Activated T-cell treated with anti-CD3 and anti-CD28 coated beads, Interleukin-2, amount 50 U/mL, for 1 hour (primary cell): ENCODE data around the gene RNF20.
"Not testable (repeated sequence)": the region's sequence is repeated elsewhere in the genome, so short reads cannot be mapped to it uniquely, and the experiment has no call there.

ENCODE experiments used
- DNase-seq: peaks from one replicate; pipeline ENCODE4 v3.0.0-alpha.2; 2020

RNF20 gene

GRCh38 chr9:101536351-101536750 lies 2.7 kb downstream of the RNF20 start:
- DNase-seq, result no peak

DNA sequence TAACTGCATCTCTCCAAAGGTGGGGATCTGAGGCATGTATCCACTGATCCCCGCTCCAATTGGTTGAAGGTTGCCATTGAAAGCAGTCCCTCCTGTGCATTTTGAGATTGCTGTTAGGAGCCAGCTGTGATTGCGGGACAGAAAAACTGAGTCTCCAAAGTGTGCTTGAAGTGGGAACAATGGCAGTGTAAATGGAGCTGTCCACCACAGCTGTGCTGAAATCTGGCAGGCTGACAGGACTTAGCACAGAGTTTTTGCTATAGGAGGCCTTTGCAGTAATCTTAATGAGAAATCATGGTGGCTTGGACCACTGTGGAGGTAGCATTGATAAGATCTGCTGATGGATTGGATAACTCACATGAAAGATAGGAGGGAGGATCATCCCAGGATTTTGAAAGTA lies 3.3 kb downstream of the RNF20 start:
- no peak for DNase-seq

- DNase-seq, result no peak
Observed at GRCh38 chr9:101540069-101540468, 6.4 kb downstream of the RNF20 start.

GRCh38 chr9:101543098-101543735 lies 9.6 kb downstream of the RNF20 start:
- DNase-seq, result no peak

DNA sequence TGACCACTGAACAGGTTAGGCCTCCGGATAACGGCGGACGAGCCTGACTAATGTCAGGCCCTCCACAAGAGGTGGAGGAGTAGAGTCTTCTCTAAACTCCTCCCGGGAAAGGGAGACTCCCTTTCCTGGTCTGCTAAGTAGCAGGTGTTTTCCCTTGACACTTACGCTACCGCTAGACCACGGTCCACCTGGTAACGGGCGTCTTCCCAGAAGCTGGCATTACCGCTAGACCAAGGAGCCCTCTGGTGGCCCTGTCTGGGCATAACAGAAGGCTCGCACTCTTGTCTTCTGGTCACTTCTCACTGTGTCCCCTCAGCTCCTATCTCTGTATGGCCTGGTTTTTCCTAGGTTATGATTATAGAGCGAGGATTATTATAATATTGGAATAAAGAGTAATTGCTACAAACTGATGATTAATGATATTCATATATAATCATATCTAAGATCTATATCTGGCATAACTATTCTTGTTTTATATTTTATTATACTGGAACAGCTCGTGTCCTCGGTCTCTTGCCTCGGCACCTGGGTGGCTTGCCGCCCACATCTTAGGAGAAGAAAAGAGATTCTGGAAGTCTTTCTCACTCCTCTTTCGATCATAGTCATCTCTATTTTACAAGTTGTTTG lies 15.9 kb downstream of the RNF20 start:
- DNase-seq, result not testable (repeated sequence)

DNA sequence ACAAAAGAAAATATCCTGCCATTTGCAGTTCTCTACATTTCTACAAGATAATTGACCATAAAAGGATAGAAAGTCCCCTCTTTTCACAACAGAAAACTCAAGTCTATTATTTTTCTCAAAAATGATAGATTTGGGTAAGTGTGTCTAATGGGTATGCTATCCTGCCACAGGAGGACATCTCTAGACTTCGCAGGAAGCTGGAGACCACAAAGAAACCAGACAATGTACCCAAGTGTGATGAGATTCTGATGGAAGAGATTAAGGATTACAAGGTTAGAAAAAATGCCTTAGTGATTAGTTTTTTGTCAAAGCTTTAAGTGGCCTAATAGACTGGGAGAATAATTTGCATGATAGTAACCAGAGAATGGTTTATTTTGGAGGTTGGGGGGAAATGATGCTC lies 28.1 kb downstream of the RNF20 start:
- no peak for DNase-seq

DNA sequence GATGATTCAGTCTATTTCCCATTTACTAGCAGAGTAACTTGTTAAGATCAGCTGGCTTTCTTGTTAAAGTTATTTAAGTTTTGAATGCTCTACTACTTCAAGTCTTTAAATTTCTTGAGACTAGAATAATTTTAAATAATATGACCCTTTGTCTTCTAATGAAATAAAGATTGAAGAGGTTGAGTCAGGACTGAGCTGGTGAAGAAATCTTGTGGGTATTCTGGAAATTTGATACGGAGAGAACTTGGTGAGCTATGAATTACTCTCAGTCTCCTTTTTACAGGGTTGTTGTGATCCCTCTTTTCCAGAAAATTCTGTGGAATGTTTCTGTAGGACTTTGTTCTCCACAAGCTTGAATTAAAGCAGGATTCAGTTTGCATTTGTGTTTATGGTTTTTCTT lies 29.3 kb downstream of the RNF20 start:
- DNase-seq, result no peak

DNA sequence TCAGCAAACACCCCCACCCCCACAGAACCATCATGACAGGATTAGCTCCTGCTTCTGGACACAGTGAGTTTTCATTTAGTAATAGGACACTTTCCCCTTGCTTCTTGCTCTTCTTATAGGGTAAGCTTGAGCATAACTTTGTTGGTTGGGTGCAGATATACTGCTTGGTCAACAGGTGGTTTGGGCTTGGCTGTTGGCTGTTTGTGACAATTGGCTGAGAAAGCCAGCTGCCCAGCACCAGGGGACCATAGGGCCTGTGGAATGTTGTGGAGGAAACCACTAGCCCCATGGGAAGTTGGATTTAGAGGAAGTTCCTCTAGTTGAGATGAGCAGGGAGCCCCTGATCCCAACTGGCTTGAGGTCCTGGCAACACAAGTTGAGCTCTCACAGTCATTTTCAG lies 30.6 kb downstream of the RNF20 start:
- DNase-seq, result no peak

- DNase-seq, result no peak
Observed at GRCh38 chr9:101566904-101567724, 33.5 kb downstream of the RNF20 start.

GRCh38 chr9:101567725-101568350 lies 34.2 kb downstream of the RNF20 start:
- DNase-seq, result no peak

DNA sequence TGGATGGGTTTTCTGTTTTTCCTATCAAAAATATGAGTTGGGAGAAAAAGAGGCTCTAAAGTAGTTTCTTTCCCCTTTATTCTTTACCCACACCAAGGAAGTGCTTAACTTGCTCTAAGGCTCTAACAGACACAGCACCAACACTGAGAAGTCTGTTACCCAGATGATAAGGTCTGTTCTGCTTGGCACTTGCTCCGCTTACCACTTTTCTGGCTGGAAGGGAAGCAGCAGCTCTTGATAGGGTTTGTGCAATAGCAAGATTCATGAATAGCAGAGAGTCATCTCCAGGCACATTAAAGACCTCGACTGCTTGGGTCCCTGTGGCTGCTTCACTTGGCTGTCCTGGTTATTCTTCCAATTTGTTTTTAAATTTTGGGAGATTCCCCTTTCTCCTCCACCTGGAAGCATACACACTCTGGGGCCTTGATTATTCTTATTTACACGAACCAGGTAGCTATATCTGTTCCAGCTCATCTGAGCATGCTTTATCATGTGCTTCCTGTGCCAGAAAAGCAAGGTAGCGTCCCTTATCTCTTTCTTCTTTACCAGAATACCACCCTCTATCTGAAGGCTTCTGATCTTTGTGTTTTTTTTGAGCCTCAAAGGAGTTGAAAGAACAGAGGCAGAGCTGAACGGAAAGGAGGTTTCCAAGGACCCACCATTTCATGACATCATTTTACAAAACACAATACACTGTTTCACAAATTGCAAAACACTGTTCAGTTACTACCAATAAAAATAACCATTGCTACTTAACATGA lies 36.3 kb downstream of the RNF20 start:
- DNase-seq, result no peak

GRCh38 chr9:101571114-101571513 lies 37.5 kb downstream of the RNF20 start:
- DNase-seq, result no peak

DNA sequence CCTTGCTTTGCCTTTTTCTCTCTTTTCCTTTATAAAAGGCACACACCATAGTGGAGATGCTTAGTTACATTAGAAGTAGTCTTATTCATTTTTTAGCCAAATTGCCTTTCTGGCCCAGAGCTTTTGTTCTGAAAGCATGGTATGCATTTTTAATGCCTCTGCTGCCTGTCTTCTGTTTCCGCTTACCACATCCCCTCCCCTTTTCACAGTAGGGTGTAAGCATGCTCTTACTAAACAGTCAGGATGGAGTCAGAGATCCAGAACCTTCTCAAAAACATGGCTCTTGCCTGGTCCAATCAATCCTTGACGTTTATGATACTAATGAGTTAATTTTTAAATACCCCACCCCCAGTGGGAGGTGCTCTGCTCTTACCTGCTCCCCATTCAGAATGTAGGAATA lies 38.7 kb downstream of the RNF20 start:
- no peak for DNase-seq

DNA sequence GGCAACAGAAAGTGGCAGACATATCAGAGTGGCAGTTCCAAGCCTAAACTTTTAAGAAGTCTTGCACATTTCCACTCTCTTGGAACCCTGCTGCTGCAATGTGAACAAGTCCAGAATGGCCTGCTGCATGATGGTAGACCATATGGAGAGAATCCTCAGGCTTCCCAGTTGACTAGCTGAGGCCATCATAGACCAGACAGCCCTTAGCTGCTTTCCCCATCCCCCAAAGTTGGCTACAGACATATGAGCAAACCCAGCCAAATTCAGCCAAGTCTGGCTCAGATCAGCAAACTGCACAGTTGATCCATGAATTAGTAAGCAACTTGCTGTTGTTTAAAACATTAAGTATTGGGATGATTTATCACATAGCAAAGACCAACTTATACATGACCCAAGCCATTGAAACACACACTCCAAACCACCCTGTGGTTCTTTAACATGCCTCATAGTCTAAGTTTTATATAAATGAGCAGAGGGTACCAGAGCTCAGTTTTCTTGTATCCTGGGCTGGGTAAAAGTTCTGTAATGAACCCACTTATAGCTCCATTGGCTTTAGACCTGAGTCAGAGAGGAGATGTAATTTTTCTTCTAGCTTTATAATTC lies 41.2 kb downstream of the RNF20 start:
- no peak for DNase-seq

DNA sequence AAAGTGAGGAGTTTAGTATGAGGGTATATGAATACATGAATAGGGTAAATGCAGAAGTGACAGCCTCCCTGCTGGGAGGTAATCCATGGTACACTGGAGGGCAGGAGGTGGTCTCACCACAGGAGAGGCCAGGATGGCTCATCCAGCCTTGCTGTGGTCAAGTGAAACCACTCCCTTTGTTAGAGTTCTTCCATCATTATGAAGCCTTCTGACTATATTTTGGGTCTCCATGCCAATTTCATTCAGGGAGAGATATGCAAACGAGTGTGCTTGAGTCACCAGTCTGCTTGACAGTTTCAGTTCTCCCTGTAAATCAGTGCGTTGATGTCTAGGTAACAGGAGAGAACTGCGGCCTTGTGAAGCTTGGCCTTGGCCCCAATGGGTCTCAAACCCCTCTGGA lies 44.7 kb downstream of the RNF20 start:
- no peak for DNase-seq

- DNase-seq, result no peak
Observed at GRCh38 chr9:101579711-101580545, 46.3 kb downstream of the RNF20 start.

DNA sequence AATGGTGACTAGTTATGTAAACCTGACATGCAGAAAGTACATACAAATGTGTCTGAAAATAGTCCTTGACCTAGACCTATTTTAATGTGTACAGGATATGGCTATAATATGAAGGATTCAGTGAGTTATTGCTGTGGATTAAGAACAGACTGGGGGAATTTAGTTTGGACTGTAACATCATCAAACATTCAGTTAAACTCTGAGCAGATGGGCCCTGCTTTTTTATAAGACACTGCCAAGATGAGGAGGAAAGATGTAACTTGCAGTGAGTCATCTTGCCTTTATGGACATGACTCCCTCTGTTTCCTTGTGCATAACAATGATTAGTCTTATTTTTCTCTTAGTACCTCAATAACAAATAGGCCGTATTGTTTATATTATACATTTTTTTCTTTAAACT lies 48.9 kb downstream of the RNF20 start:
- no peak for DNase-seq

GRCh38 chr9:101585740-101586139 lies 52.1 kb downstream of the RNF20 start:
- no peak for DNase-seq

DNA sequence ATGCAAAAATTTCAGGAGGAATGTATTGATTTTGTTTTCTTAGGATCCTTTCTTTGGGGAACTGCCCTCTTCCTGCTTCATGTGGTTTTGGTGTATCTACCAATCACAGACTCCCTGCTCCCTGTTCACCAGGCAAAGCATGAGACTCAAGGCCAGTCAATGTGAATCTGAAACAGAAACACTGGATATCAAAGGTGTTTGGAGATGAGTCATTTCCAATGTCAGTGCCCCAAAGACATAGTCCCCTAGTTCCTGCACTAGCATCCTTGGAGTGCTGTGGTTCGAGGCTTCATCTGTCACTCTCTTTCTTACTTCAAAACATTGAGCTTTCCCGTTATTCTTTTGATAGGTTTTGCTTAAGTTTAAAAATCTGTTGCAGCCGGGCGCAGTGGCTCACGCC lies 53.0 kb downstream of the RNF20 start:
- DNase-seq, result no peak

DNA sequence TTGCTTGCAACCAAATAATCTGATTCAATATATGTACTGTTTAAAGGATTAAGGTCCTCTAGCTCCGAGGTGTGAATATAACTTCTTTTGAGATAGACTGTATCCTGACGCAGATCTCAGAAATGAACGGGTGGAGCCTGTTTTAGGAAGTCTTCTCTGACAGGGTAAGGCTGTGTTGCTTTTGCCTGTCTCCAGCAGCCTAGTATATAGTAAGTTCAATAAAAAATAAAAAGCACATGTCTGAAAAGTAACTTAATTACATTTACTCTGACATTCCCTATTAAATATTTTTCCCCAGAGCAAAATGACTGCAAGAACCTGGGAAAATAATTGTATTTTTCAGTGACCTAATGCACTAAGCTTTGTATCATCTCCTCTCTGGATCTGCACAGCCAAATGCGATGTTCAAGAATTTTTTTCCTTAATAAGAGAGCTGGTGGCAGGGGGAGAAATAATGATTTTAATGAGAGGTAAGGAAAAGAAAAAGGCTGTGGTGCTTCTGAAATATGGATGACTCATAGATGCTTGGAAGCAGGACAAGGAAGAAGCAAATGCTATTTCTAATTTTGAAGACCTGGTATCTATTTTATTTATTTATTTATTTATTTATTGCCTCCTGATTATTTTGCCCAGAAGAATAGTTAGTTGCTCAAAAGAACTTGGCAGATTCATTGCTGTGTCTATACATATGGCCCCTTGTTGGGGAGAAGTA lies 53.8 kb downstream of the RNF20 start:
- no peak for DNase-seq

DNA sequence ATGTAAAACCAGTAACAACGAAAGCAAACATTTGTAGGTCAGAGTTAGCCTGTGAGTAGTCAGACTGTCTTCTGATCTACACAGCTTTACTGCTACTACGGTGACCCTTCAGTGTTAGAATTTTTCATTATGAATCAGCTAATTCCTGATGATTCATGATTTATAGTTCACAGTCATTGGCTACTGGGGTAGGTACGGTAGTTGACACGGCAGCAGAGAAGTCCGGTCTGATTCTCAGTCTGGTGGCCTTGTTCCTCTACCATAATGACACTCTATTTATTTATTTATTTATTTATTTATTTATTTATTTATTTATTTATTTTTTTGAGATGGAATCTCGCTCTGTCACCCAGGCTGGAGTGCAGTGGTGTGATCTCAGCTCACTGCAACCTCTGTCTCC lies 56.4 kb downstream of the RNF20 start:
- not testable (repeated sequence) for DNase-seq
